ENCODE data around the gene TMEM150B. TPM values are rescaled to one million over a fixed set of nuclear protein-coding genes. Genes with fewer than 3 reads are reported as not detected.

TMEM150B gene
- polyA plus RNA-seq, 2 of the 4 experiments (the other 2 are of a cell fraction), result 0.26 to 0.39 TPM

DNA sequence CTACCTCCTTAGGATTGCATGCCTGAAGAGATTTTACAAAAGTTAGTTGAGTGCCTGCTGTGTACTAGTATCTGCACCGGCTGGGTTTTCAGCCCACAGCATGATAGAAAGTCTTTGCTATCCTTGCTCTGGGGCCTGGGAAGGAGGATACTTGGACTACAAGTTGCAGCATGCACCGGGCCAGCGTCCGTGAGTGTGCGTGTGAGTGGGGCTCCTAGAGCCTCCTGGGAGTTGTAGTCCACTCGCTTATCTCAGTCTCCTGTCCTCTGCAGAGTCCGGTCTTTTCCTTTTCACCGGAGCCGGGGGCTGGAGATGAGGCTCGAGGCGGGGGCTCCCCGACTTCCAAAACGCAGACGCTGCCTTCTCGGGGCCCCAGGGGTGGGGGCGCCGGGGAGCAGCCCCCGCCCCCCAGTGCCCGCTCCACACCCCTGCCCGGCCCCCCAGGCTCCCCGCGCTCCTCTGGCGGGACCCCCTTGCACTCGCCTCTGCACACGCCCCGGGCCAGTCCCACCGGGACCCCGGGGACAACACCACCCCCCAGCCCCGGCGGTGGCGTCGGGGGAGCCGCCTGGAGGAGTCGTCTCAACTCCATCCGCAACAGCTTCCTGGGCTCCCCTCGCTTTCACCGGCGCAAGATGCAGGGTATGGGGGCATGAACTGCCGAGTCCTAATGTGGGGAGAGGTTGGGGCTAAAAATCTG lies 20.7 kb downstream of the TMEM150B start:
- CTCF ChIA-PET, result interaction anchor here (0.8 to 10.1 kb wide), 8 partner anchors 12 to 179 kb away, joined by 3 to 306 read pairs (median 12); partner anchors contain the start of genes GARIN5B, KMT5C, TMEM150B and TMEM238
- DNase-seq (ENCODE audit: low read depth in 1 of 2, low spot score in 1 of 2) (peak; percentile 66 to 85), FAIRE-seq (no peak), ATAC-seq (peak; percentile 58 to 80; a peak in 5 of 6 replicates)
- no peak overlapping the region for H3K4me3 ChIP-seq
- H3K4me1 ChIP-seq, result peaks cover 6% of the 10 kb centered on the region; the same call in 2 of the 3 replicates
- H3K4me2 ChIP-seq, result no peak overlapping the region
- no peaks in the 10 kb centered on the region for H3K9me3 ChIP-seq
- 86% methylated on average over 22 of the region's 39 CpGs for WGBS (ENCODE audit: missing lambda C conversion rate)
- POLR2A ChIA-PET, result interaction anchor here (1.0 kb wide), 1 partner anchor 35 kb away, joined by 3 read pairs; no protein-coding TSS in a partner anchor
- no peak for TF ChIP-seq CHD4 (IDR thresholded peaks at IDR 0.05; ENCODE audit: borderline replicate concordance)
- no peak for TF ChIP-seq ZSCAN20 (CRISPR knock-in tag; IDR thresholded peaks at IDR 0.05)
- TF ChIP-seq GATA3 (IDR thresholded peaks at IDR 0.05; ENCODE audit: borderline replicate concordance), result no peak
- TF ChIP-seq RARB (CRISPR knock-in tag; IDR thresholded peaks at IDR 0.05), result no peak
- TF ChIP-seq, protein P1, sequence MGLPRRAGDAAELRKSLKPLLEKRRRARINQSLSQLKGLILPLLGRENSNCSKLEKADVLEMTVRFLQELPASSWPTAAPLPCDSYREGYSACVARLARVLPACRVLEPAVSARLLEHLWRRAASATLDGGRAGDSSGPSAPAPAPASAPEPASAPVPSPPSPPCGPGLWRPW (IDR thresholded peaks at IDR 0.05), result no peak
- TF ChIP-seq, protein P2, sequence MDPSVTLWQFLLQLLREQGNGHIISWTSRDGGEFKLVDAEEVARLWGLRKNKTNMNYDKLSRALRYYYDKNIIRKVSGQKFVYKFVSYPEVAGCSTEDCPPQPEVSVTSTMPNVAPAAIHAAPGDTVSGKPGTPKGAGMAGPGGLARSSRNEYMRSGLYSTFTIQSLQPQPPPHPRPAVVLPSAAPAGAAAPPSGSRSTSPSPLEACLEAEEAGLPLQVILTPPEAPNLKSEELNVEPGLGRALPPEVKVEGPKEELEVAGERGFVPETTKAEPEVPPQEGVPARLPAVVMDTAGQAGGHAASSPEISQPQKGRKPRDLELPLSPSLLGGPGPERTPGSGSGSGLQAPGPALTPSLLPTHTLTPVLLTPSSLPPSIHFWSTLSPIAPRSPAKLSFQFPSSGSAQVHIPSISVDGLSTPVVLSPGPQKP (IDR thresholded peaks at IDR 0.05; ENCODE audit: low read depth, low read length), result no peak
- TF ChIP-seq, protein P3, sequence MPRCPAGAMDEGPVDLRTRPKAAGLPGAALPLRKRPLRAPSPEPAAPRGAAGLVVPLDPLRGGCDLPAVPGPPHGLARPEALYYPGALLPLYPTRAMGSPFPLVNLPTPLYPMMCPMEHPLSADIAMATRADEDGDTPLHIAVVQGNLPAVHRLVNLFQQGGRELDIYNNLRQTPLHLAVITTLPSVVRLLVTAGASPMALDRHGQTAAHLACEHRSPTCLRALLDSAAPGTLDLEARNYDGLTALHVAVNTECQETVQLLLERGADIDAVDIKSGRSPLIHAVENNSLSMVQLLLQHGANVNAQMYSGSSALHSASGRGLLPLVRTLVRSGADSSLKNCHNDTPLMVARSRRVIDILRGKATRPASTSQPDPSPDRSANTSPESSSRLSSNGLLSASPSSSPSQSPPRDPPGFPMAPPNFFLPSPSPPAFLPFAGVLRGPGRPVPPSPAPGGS (IDR thresholded peaks at IDR 0.05), result no peak
- no peak for TF ChIP-seq RFX5 (IDR thresholded peaks at IDR 0.05)
- TF ChIP-seq, protein P4, sequence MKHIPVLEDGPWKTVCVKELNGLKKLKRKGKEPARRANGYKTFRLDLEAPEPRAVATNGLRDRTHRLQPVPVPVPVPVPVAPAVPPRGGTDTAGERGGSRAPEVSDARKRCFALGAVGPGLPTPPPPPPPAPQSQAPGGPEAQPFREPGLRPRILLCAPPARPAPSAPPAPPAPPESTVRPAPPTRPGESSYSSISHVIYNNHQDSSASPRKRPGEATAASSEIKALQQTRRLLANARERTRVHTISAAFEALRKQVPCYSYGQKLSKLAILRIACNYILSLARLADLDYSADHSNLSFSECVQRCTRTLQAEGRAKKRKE (CRISPR knock-in tag; IDR thresholded peaks at IDR 0.05; ENCODE audit: low read depth), result no peak
- TF ChIP-seq ZNF302 (CRISPR knock-in tag; IDR thresholded peaks at IDR 0.05), result no peak
- no peak overlapping the region for H3K27ac ChIP-seq

DNA sequence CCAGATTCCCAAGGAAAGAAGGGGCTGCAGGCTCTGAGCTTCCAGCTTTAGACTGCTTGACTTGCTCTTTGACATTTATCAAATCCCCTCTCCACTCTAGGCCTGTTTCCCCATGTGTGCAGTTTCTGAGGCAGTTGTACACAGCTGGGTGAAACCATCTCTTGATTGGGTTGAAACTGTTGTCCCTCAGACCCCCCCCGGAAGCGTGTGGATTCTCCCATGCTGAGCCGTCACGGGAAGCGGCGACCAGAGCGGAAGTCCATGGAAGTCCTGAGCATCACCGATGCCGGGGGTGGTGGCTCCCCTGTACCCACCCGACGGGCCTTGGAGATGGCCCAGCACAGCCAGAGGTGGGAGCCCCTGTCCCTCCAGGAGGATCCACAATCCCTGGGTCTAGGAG lies 21.7 kb downstream of the TMEM150B start:
- no peak for DNase-seq (ENCODE audit: low read depth in 1 of 2, low spot score in 1 of 2)

More for the DNA sequence above, 21.7 kb downstream of the TMEM150B start:
- POLR2A ChIA-PET, result no interaction called here
- Histone ChIP-seq H3K9me3 (no peaks in the 10 kb centered on the region), H3K27ac (no peak overlapping the region), H3K4me1 (peaks cover 6% of the 10 kb centered on the region; the same call in 2 of the 3 replicates), H3K4me3 (no peak overlapping the region), H3K4me2 (no peak overlapping the region)
- CTCF ChIA-PET, result interaction anchor here (1.1 to 10.1 kb wide), 13 partner anchors 13 to 201 kb away, joined by 3 to 306 read pairs (median 32); partner anchors contain the start of genes GARIN5B, HSPBP1, KMT5C and TMEM150B
- ATAC-seq (no peak), FAIRE-seq (no peak)
- TF ChIP-seq NFE2L2 (conservative IDR thresholded peaks at IDR 0.05; ENCODE audit: low read length), result no peak
- no peak for TF ChIP-seq ESRRA (IDR thresholded peaks at IDR 0.05; ENCODE audit: borderline replicate concordance, low read length)
- TF ChIP-seq HDAC2 (IDR thresholded peaks at IDR 0.05), result no peak
- TF ChIP-seq RNF2 (IDR thresholded peaks at IDR 0.05; ENCODE audit: borderline replicate concordance, low read depth), result no peak
- TF ChIP-seq, protein P4 (CRISPR knock-in tag; IDR thresholded peaks at IDR 0.05; ENCODE audit: low read depth), result no peak
- TF ChIP-seq EP300 (IDR thresholded peaks at IDR 0.05), result no peak
- TF ChIP-seq, protein P5, sequence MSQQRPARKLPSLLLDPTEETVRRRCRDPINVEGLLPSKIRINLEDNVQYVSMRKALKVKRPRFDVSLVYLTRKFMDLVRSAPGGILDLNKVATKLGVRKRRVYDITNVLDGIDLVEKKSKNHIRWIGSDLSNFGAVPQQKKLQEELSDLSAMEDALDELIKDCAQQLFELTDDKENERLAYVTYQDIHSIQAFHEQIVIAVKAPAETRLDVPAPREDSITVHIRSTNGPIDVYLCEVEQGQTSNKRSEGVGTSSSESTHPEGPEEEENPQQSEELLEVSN (IDR thresholded peaks at IDR 0.05; ENCODE audit: borderline replicate concordance, low read depth), result no peak
- TF ChIP-seq, protein P2 (IDR thresholded peaks at IDR 0.05; ENCODE audit: low read depth, low read length), result no peak
- WGBS (ENCODE audit: missing lambda C conversion rate), result 87% methylated on average over 11 of the region's 11 CpGs

Data from A549 (cell line).